Kidney capillary endothelial cell (primary cell): ENCODE results near the gene SLC6A20.

Source experiments
- DNase-seq: peaks from one replicate; pipeline ENCODE4 v3.0.0-alpha.2; 2018; ENCODE audit warnings: low spot score

The SLC6A20 gene

GRCh38 chr3:45802146-45802545, 5.8 kb upstream of the SLC6A20 start:
- DNase-seq: no peak

- DNase-seq: no peak
Measured at GRCh38 chr3:45800611-45801010, 4.3 kb upstream of the SLC6A20 start.

GRCh38 chr3:45799586-45799985, 3.2 kb upstream of the SLC6A20 start:
- no peak for DNase-seq

- DNase-seq: no peak
Measured at GRCh38 chr3:45798034-45798433, 1.7 kb upstream of the SLC6A20 start.

GRCh38 chr3:45796902-45797637, 734 bp upstream of the SLC6A20 start:
- DNase-seq: no peak

- DNase-seq: no peak
Measured at GRCh38 chr3:45795509-45795881, 841 bp downstream of the SLC6A20 start.

- no peak for DNase-seq
Measured at GRCh38 chr3:45794660-45795059, 1.7 kb downstream of the SLC6A20 start.

GRCh38 chr3:45794177-45794560, 2.2 kb downstream of the SLC6A20 start:
- DNase-seq: no peak

GRCh38 chr3:45793482-45794176, 2.7 kb downstream of the SLC6A20 start:
- no peak for DNase-seq

- DNase-seq: no peak
Measured at GRCh38 chr3:45792516-45793172, 3.7 kb downstream of the SLC6A20 start.

- DNase-seq: no peak
Measured at GRCh38 chr3:45792036-45792435, 4.3 kb downstream of the SLC6A20 start.

- no peak for DNase-seq
Measured at GRCh38 chr3:45790596-45790995, 5.7 kb downstream of the SLC6A20 start.

- no peak for DNase-seq
Measured at GRCh38 chr3:45789235-45789812, 7.0 kb downstream of the SLC6A20 start.

- no peak for DNase-seq
Measured at GRCh38 chr3:45787551-45787950, 8.8 kb downstream of the SLC6A20 start.

- no peak for DNase-seq
Measured at GRCh38 chr3:45786801-45787495, 9.4 kb downstream of the SLC6A20 start.

GRCh38 chr3:45785605-45786150, 10.7 kb downstream of the SLC6A20 start:
- DNase-seq: no peak

- no peak for DNase-seq
Measured at GRCh38 chr3:45783667-45784066, 12.7 kb downstream of the SLC6A20 start.

GRCh38 chr3:45782381-45782780, 14.0 kb downstream of the SLC6A20 start:
- no peak for DNase-seq

- no peak for DNase-seq
Measured at GRCh38 chr3:45781841-45782240, 14.5 kb downstream of the SLC6A20 start.

- no peak for DNase-seq
Measured at GRCh38 chr3:45781271-45781670, 15.1 kb downstream of the SLC6A20 start.

- no peak for DNase-seq
Measured at GRCh38 chr3:45779746-45780735, 16.3 kb downstream of the SLC6A20 start.
